Measurements from ENCODE around the gene LCN1. TPM values are rescaled to one million over a fixed set of nuclear protein-coding genes. Genes with fewer than 3 reads are reported as not detected.

LCN1 gene
- total RNA-seq, 1 donor from 2014 or later, result 0.60 TPM

GRCh38 chr9:135485832-135486231, 35.4 kb upstream of the LCN1 start:
- DNase-seq (ENCODE audit: low spot score), result no peak

GRCh38 chr9:135486267-135487065, 34.8 kb upstream of the LCN1 start:
- no peak overlapping the region for H3K4me3 Mint-ChIP-seq (ENCODE audit: unreplicated experiment)
- H3K4me1 Mint-ChIP-seq (ENCODE audit: low read depth), result no peaks in the 10 kb centered on the region
- H3K36me3 Mint-ChIP-seq (ENCODE audit: low read depth), result peaks cover 15% of the 10 kb centered on the region
- TF ChIP-seq CTCF (IDR thresholded peaks at IDR 0.05), result no peak
- no peaks in the 10 kb centered on the region for H3K9me3 Mint-ChIP-seq (ENCODE audit: low read depth)
- H3K27ac Mint-ChIP-seq (ENCODE audit: unreplicated experiment), result no peak overlapping the region
- H3K27me3 Mint-ChIP-seq (ENCODE audit: low read depth), result no peaks in the 10 kb centered on the region
- peak; percentile 70 for DNase-seq (ENCODE audit: low spot score)

More at GRCh38 chr9:135485832-135486231, 35.4 kb upstream of the LCN1 start:
- Mint-ChIP-seq H3K27me3 (ENCODE audit: low read depth) (no peaks in the 10 kb centered on the region), H3K4me1 (ENCODE audit: low read depth) (peaks cover 2% of the 10 kb centered on the region), H3K36me3 (ENCODE audit: low read depth) (peaks cover 15% of the 10 kb centered on the region), H3K27ac (ENCODE audit: unreplicated experiment) (no peak overlapping the region), H3K4me3 (ENCODE audit: unreplicated experiment) (no peak overlapping the region), H3K9me3 (ENCODE audit: low read depth) (no peaks in the 10 kb centered on the region)
- TF ChIP-seq CTCF (IDR thresholded peaks at IDR 0.05), result no peak

GRCh38 chr9:135487281-135488012, 33.8 kb upstream of the LCN1 start:
- peak; percentile 88 for DNase-seq (ENCODE audit: low spot score)
- TF ChIP-seq CTCF (IDR thresholded peaks at IDR 0.05), result no peak
- Mint-ChIP-seq H3K27ac (ENCODE audit: unreplicated experiment) (no peak overlapping the region), H3K27me3 (ENCODE audit: low read depth) (no peaks in the 10 kb centered on the region), H3K36me3 (ENCODE audit: low read depth) (peaks cover 15% of the 10 kb centered on the region), H3K4me1 (ENCODE audit: low read depth) (no peaks in the 10 kb centered on the region), H3K4me3 (ENCODE audit: unreplicated experiment) (no peak overlapping the region), H3K9me3 (ENCODE audit: low read depth) (no peaks in the 10 kb centered on the region)

- TF ChIP-seq CTCF (IDR thresholded peaks at IDR 0.05), result no peak
- Mint-ChIP-seq H3K9me3 (ENCODE audit: low read depth) (no peaks in the 10 kb centered on the region), H3K27ac (ENCODE audit: unreplicated experiment) (no peak overlapping the region), H3K4me3 (ENCODE audit: unreplicated experiment) (no peak overlapping the region), H3K36me3 (ENCODE audit: low read depth) (peaks cover 15% of the 10 kb centered on the region), H3K27me3 (ENCODE audit: low read depth) (no peaks in the 10 kb centered on the region), H3K4me1 (ENCODE audit: low read depth) (no peaks in the 10 kb centered on the region)
- DNase-seq (ENCODE audit: low spot score), result peak; percentile 76
These were observed 33.3 kb upstream of the LCN1 start for GRCh38 chr9:135488013-135488330.

GRCh38 chr9:135488527-135488926, 32.7 kb upstream of the LCN1 start:
- peak; percentile 58 for DNase-seq (ENCODE audit: low spot score)
- H3K9me3 Mint-ChIP-seq (ENCODE audit: low read depth), result no peaks in the 10 kb centered on the region
- H3K27ac Mint-ChIP-seq (ENCODE audit: unreplicated experiment), result no peak overlapping the region
- no peak for TF ChIP-seq CTCF (IDR thresholded peaks at IDR 0.05)
- no peak overlapping the region for H3K4me3 Mint-ChIP-seq (ENCODE audit: unreplicated experiment)
- H3K4me1 Mint-ChIP-seq (ENCODE audit: low read depth), result no peaks in the 10 kb centered on the region
- peaks cover 15% of the 10 kb centered on the region for H3K36me3 Mint-ChIP-seq (ENCODE audit: low read depth)
- H3K27me3 Mint-ChIP-seq (ENCODE audit: low read depth), result no peaks in the 10 kb centered on the region

Data from chondrocyte (in vitro differentiated cells).